HUES64 (cell line): ENCODE results near the gene VIL1.

ENCODE experiments used
- H3K27ac ChIP-seq: 2 replicates; pipeline ENCODE4 v1.7.0; 2013; ENCODE audit warnings: low read depth, low read length, inconsistent platforms
- H3K27me3 ChIP-seq: 2 replicates; pipeline ENCODE4 v1.6.1; 2013; ENCODE audit warnings: mild to moderate bottlenecking, low read length; ENCODE audit not compliant: insufficient read depth
- H3K36me3 ChIP-seq: 2 replicates; pipeline ENCODE4 v1.6.1; 2013; ENCODE audit warnings: mild to moderate bottlenecking, low read length; ENCODE audit not compliant: insufficient read depth
- H3K4me1 ChIP-seq: 2 replicates; pipeline ENCODE4 v1.6.1; 2013; ENCODE audit warnings: mild to moderate bottlenecking, low read length, moderate library complexity; ENCODE audit not compliant: insufficient read depth
- H3K4me3 ChIP-seq: 2 replicates; pipeline ENCODE4 v1.5.1; 2013; ENCODE audit warnings: mild to moderate bottlenecking, low read length, moderate library complexity
- H3K9ac ChIP-seq: 2 replicates; pipeline ENCODE4 v1.6.1; 2013; ENCODE audit warnings: mild to moderate bottlenecking, low read depth, low read length
- H3K9me3 ChIP-seq: 2 replicates; pipeline ENCODE4 v1.6.1; 2013; ENCODE audit warnings: low read depth, low read length; ENCODE audit not compliant: insufficient read depth
- WGBS: fragments of 150-250, 120-280 bp; methylation state at CpG from one replicate; pipeline ENCODE4 v1.1.7; 2013; ENCODE audit warnings: missing lambda C conversion rate; 5-methylcytosine and 5-hydroxymethylcytosine counted together

The VIL1 gene

GRCh38 chr2:218395826-218396687 lies 22.9 kb upstream of the VIL1 start:
- H3K9ac ChIP-seq = peak overlapping the region; percentile 94
- H3K4me3 ChIP-seq = peak overlapping the region; percentile 80
- WGBS = under 1% methylated on average over 57 of the region's 57 CpGs
- peak overlapping the region; percentile 99 for H3K27ac ChIP-seq
- H3K4me1 ChIP-seq = peaks cover 7% of the 10 kb centered on the region
- H3K36me3 ChIP-seq = no peaks in the 10 kb centered on the region
- H3K9me3 ChIP-seq = no peaks in the 10 kb centered on the region
- peaks cover 40% of the 10 kb centered on the region for H3K27me3 ChIP-seq

GRCh38 chr2:218396688-218397462 lies 22.0 kb upstream of the VIL1 start:
- Histone ChIP-seq H3K4me3 (peak overlapping the region; percentile 80), H3K4me1 (peaks cover 9% of the 10 kb centered on the region), H3K9ac (0 out of 2 replicates have a peak overlapping the region, but pooled peaks have one; percentile 94), H3K27me3 (peaks cover 40% of the 10 kb centered on the region), H3K27ac (no peak overlapping the region), H3K36me3 (no peaks in the 10 kb centered on the region), H3K9me3 (no peaks in the 10 kb centered on the region)
- under 1% methylated on average over 25 of the region's 27 CpGs for WGBS

GRCh38 chr2:218397463-218397819 lies 21.5 kb upstream of the VIL1 start:
- Histone ChIP-seq H3K27me3 (peaks cover 40% of the 10 kb centered on the region), H3K9me3 (no peaks in the 10 kb centered on the region), H3K27ac (no peak overlapping the region), H3K4me1 (peaks cover 9% of the 10 kb centered on the region), H3K36me3 (no peaks in the 10 kb centered on the region), H3K9ac (no peak overlapping the region), H3K4me3 (peak overlapping the region; percentile 80)
- 5% methylated on average over 10 of the region's 12 CpGs for WGBS

- no peak overlapping the region for H3K9ac ChIP-seq
Observed at GRCh38 chr2:218397820-218398436, 21.0 kb upstream of the VIL1 start.

GRCh38 chr2:218398437-218399390 lies 20.2 kb upstream of the VIL1 start:
- peaks cover 9% of the 10 kb centered on the region for H3K4me1 ChIP-seq
- WGBS = 1% methylated on average over 91 of the region's 95 CpGs

More at GRCh38 chr2:218397820-218398436, 21.0 kb upstream of the VIL1 start:
- Histone ChIP-seq H3K9me3 (no peaks in the 10 kb centered on the region), H3K27ac (no peak overlapping the region), H3K4me1 (peaks cover 9% of the 10 kb centered on the region), H3K4me3 (peak overlapping the region; percentile 80), H3K27me3 (peaks cover 40% of the 10 kb centered on the region), H3K36me3 (no peaks in the 10 kb centered on the region)
- WGBS = 2% methylated on average over 35 of the region's 35 CpGs

GRCh38 chr2:218399391-218400166 lies 19.3 kb upstream of the VIL1 start, which contains the start of gene CTDSP1:
CTDSP1 (plus strand) TSS chr2:218399868; CDS start chr2:218400091, 223 bp downstream.
- H3K9ac ChIP-seq = peak within 1 kb of the TSS; percentile 47
- peak within 1 kb of the TSS; percentile 80 for H3K4me3 ChIP-seq
- H3K9me3 ChIP-seq = no peaks in the 10 kb centered on the region
- H3K27me3 ChIP-seq = peaks cover 40% of the 10 kb centered on the region
- WGBS = under 1% methylated on average over 71 of the region's 78 CpGs
- H3K36me3 ChIP-seq = peaks cover 13% of the 10 kb centered on the region; the same call in 1 of the 2 replicates
- H3K27ac ChIP-seq = peak within 1 kb of the TSS; percentile 68; the same call in 1 of the 2 replicates
- H3K4me1 ChIP-seq = peaks cover 10% of the 10 kb centered on the region

More at GRCh38 chr2:218398437-218399390, 20.2 kb upstream of the VIL1 start:
- H3K27me3 ChIP-seq = peaks cover 40% of the 10 kb centered on the region
- peak overlapping the region; percentile 80 for H3K4me3 ChIP-seq
- H3K9ac ChIP-seq = peak overlapping the region; percentile 16; the same call in 1 of the 2 replicates
- H3K9me3 ChIP-seq = no peaks in the 10 kb centered on the region
- no peak overlapping the region for H3K27ac ChIP-seq
- H3K36me3 ChIP-seq = peaks cover 5% of the 10 kb centered on the region; the same call in 1 of the 2 replicates

GRCh38 chr2:218400167-218400929 lies 18.6 kb upstream of the VIL1 start:
- under 1% methylated on average over 53 of the region's 63 CpGs for WGBS

GRCh38 chr2:218400930-218401881 lies 17.7 kb upstream of the VIL1 start:
- Histone ChIP-seq H3K9me3 (no peaks in the 10 kb centered on the region), H3K27me3 (peaks cover 32% of the 10 kb centered on the region), H3K4me1 (peaks cover 23% of the 10 kb centered on the region), H3K36me3 (peaks cover 13% of the 10 kb centered on the region; the same call in 1 of the 2 replicates), H3K9ac (no peak overlapping the region), H3K4me3 (peak overlapping the region; percentile 72), H3K27ac (no peak overlapping the region)
- WGBS = 50% methylated on average over 24 of the region's 24 CpGs

More at GRCh38 chr2:218400167-218400929, 18.6 kb upstream of the VIL1 start:
- H3K4me1 ChIP-seq = peaks cover 17% of the 10 kb centered on the region
- peaks cover 34% of the 10 kb centered on the region for H3K27me3 ChIP-seq
- peaks cover 13% of the 10 kb centered on the region; the same call in 1 of the 2 replicates for H3K36me3 ChIP-seq
- H3K4me3 ChIP-seq = peak overlapping the region; percentile 72
- peak overlapping the region; percentile 47 for H3K9ac ChIP-seq
- H3K27ac ChIP-seq = peak overlapping the region; percentile 68; the same call in 1 of the 2 replicates
- no peaks in the 10 kb centered on the region for H3K9me3 ChIP-seq
